Stimulated activated CD4-positive, alpha-beta T cell treated with anti-CD3 and anti-CD28 coated beads, TNF-alpha, amount 100 ng/mL, for 4 hours (primary cell): ENCODE results near the gene SOX13.
"Not testable (repeated sequence)": the region's sequence is repeated elsewhere in the genome, so short reads cannot be mapped to it uniquely, and the experiment has no call there.

Experiments
- DNase-seq, 3 experiments: peaks; one replicate each; pipeline ENCODE4 v3.0.0-alpha.2; 2020; ENCODE audit warnings: low read depth in 3 of 3

SOX13 gene

DNA sequence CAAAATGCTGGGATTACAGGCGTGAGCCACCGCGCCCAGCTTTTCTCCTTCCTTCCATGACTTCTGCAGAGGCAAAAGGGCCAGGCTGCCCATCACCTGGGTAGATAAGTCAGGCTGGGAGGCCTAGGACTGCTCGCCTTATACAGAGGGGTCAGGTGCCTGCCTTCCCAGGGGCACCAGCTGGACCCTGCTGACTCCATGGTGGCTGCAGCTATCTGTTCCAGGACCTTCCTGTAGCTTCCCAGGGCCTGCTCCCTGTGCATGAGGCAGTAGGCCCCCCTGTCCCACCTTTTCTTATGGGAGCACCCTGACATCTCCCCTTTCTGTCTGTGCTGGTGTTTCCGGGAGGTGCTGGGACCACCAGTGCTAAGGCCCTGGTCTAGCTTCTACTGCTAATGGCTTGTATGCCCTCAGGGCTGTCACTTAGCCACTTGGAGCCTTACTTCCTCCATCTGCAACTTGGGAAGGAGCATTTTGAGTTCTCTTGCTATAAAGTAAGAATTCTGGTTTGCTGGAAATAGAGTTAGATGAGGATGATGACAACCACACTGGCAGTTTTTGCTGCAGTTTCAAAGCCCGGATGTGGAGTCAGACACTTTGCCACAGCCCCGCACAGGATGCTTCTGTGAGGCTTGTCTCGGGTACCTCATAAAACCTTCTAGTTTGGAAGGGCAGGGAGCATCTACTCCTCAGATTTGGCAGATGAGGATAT is 14.4 kb downstream of the SOX13 start:
- no peak for DNase-seq

DNA sequence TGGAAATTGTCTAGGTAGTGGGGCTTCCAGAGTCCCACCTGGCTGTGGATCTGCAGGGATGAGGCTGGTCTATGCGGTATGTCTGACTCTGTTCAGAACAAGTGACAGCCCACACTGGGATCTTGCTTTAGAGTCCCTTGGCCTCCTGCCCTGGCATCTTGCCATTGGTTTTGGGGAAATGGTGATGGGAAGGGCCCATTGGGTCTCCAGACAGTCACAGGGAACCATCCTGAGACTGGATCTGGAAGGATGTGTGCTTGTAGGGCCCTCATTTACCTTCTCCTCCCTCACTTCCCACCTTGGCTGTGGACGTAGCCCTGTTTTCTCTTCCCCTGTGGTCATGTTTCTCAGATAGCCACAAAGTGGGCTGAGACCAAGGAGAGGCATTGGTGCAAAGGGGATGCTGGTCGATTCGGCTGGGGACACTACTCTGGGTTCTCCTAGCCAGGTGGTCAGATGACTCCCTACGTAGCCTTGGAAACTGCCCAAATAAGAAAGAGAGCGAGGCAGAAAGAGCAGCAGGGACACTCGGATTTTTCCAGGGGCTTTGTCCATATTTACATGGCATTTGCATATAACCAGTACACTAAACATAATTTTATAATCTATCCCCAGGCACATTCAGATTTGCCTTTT is 15.1 kb downstream of the SOX13 start:
- no peak for DNase-seq

DNA sequence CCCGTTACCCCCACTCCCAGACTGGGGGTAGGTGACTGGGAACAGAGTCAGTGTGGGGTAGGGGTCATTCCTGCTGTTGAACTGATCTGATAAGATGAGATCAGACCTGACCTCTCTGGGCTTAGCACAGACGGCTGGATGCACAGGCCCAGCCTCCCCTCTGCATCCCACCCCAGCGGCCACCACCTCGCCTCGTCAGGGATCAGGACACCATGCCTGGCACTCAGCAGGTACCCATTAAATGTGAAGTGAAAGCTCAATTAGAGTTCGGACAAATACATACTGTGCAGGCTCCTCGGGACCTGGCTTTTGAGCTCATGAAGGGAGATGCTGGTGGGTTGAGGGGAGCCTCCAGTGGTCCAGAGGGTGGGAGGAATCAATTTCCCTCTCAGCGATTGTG is 15.7 kb downstream of the SOX13 start:
- DNase-seq: no peak

DNA sequence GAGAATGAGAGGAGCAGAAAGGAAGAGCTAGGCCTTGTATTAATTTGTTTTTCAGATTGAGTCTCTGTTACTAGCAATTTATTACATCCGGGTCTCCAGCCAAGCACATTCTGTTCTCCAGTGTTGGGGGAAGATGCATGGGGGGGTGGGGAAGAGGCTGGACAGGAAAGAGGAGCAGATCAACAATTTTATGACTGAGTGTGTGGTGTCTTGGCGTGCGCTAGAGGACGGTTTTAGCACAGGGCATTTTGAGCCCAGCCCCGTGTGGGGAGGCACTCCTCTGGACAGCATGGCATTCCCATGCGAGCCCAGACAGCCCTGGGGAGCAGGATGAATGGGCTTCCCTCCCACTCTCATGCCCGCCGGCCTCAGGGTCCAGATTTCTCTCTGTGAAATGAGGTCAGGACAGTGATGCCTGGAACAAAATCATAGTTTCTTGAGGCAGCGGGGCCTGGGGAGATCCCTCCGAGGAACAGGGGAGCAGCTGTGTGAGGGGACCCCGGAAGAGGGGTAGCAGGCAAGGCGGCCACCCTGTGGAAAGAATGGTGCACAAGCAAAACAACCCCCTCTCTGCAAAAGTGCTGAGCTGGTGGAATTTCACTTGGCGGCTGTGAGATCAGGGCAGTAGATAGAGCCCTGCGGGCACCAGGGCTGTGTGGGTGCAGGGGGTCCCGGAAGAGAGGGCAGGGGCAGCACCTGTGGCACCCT is 16.3 kb downstream of the SOX13 start:
- no peak for DNase-seq

DNA sequence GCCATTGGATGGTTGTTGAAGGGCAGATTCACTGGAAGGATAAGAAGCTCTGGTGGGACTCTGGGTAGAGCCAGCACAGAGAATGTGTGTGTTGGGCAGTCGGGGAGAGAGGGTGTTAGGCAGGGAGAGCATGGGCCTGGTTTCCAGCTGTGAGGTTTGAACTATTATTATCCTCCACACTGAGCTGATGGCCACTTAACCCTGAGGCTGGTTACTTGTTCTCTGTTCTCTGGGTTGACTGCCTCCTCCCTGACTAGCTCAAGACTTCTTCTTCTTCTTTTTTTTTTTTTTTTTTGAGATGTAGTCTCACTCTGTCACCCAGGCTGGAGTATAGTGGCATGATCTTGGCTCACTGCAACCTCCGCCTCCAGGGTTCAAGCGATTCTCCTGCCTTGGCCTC is 17.2 kb downstream of the SOX13 start:
- DNase-seq: not testable (repeated sequence)

DNA sequence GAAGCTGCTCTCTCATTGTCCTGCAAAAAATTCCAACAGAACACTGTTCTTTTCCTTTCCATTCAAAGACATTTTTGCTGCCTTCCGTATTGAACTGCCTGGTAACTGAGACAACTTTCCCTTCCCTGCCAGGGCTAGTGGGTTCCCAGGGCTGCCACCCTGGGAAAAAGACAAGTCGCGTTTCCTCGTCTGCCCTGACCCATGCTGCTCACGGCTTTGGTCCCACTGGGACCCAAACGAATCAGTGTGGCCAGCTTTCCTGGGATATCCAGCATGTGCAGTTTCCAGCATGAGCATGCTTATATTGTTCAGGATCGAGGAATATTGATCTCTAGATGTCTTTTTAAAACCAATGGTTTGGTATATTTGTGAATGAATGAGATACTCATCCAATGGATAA is 18.2 kb downstream of the SOX13 start:
- no peak for DNase-seq

DNA sequence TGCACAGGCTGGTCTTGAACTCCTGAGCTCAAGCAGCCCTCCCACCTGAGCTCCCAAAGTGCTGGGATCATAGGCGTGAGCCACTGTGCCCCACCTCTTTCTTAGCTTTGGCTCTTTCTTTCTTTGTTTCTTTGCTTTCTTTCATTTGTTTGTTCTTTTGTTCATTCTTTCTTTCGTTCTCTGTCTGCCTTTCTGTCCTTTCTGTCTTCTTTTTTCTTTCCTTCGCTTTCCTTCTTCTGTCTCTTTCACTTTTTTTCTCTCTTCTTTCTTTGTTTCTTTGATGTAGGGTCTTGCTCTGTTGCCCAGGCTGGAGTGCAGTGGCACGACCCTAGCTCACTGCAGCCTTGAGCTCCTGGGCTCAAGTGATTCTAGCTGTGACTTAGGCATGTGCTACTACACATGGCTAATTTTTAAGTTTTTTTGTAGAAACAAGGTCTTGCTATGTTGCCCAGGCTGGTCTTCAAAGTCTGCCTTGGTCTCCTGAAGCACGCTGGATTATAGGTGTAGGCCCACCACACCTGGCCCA is 18.9 kb downstream of the SOX13 start:
- no peak for DNase-seq

DNA sequence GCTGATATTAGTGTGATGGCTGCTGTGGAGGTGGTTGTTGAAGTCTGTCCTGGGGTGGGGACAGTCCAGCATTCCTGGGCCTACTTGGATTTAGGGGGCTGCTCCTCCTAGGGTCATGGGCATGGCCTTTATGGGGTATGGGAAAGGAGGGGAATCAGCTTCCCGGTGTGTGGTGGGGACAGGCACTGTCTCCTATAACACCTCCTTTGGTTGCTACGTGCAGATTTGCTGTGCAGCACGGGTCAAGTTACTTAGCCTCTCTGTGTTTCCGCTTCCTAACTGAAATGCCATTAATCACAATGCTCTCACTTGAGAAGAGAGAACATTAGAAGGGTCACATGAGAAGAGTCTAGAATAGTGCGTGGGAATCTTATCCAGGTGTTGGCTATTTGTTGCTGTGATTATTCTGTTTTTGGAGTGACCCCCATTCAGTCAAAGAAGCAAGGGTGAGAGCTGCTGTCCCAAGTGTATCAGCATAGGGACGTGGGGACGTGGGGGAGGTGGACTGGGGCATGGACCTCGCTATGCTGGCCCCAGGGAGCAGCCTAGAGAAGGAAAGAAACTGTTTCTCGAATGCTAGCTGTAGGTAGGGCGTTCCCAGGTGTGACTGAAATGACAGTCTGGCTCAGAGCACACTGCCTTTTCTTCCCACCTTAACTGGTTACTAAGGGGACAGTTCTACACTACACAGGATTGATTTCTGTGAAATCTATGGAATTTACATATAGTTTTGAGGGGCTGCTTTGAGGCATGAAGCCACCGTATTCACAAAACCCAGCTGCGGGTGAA is 19.9 kb downstream of the SOX13 start:
- no peak for DNase-seq

DNA sequence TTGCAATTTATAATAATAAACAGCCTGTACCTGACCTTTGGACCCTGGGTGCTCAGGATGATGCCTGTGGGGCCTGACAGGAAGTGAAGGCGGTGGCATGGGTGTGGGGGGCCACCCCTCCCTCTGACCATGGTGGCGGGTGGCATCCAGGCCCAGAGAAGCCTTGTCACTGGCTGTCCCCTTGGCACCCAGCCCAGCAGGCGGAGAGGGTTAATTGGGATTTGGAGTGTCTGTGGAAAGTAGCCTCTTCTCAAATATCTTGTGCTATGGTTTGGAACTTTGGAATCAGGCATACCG is 20.5 kb downstream of the SOX13 start:
- DNase-seq: no peak

DNA sequence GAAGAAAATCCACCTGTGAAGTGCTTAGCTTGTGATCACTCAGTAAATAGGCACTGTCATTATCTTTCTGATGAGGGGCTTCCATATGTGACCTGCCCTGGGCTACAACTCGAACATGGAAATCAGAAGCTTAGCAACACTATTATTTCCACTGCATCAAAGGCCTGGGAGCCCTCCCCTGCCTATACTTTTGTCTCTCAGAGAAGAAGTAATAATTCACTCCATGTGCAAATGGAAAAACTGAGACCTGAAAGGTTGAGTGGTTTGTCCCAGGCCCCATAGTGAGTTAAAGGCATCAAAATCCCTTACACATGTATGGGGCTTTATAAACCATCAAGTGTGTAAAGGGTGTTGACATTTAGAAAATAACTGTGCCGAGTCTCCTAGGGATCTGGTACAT is 20.9 kb downstream of the SOX13 start:
- DNase-seq: no peak

DNA sequence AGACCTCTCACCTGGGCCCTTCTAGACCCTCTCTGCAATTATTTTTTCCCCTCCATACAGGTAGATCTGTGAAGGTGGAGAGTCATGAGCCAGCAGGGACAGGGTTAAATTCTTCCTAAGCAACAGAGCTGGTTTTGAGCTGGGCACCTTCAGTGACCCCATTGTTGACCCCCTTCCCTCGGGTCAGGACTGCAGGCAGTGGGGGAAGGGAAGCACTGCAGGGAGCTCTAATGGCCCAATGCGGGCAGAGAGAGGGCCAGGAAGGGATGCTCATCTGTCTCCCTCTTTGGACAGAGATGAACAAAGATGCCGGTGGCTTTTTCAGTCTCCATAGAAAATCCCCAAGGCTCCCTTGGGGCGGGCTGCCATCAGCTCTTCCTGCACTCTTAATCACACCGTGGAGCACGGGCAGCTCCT is 21.4 kb downstream of the SOX13 start:
- no peak for DNase-seq

DNA sequence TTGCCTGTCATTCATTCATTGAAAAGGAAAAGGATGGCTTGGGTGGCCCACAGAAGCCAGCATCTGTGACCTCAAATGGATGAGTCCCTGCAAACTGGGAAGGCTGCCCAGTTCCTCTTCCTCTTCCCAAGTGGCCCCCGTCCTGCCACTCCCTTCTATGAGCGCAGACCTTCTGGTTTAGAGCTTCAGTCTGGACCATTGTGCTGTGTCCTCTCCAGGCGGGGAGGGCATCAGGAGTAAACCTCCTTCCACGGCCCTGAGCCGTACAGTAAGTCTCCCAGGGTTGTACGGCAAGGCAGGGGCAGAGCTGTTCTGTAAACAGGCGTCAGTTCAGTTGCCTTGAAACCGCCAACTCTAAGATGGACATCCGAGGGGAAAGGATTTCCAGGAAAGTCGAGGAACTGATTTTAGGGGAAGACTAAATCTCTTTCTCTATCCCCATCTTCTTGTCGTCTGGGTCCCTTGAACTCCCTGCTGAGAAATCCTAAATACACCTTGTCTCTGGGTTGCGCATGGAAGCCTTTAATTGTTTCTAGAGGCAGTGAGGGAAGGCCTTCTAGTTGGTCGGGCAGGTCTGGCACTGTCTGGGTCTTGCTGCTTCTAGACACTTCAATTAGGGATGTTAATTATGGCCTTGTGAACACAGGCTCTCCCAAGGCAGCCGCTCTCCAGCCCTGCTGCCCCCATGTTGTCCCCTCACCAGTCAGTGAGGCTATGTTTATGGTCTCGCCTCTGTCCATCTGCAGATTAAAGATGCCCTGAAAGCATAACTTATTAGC is 22.1 kb downstream of the SOX13 start:
- DNase-seq: no peak

DNA sequence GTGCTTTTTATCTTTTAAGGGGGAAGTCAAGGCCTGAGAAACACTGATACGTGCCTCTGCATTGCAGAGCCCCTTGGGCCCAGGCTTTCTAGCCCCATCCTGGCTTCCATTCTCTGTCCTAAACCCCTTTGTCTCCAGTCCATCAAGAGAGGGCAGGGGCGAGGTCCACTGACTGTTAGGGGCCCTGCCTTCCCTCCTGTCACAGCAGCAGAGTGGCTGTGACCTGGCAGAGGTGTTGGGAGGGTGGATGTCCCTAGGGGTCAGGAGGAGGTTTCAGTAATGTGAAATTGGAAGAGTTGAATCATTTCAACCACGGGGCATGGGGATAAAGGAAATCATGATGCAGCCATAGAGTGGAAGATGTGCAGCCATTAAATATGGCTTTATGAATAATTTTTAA is 24.0 kb downstream of the SOX13 start:
- DNase-seq: no peak

DNA sequence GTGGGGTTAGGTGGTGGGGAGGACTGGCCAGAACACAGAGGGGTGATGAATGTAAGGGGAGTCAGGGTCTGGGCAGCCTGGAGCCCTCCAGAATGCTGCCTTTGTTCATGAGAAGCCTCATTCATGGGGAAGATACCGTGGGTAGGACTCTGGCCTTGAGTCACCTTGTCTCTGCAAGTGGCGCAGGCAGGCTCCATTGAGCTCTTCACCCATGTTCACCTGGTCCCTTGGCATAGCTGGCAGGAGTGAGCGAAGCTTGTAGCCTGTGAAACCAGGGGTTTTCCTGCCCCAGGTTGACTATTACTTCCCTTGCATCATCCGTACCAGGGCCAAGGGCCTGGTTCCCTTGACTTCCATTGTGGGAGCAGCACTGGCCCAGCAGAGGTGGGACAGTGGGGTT is 25.8 kb downstream of the SOX13 start:
- DNase-seq: no peak

DNA sequence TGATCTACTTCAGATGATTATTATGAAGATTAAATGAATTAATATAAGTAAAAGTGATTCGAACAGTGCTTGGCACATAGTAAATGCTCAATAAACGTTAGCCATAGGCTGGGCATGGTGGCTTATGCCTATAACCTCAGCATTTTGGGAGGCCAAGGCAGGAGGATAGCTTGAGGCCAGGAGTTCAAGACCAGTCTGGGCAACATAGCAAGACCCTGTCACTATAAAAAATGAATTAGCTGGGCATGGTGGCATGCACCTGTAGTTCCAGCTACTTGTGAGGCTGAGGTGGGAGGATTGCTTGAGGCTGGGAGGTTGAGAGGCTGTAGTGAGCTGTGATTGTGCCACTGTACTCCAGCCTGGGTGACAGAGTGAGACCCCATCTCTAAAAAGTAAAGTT is 26.8 kb downstream of the SOX13 start:
- not testable (repeated sequence) for DNase-seq

DNA sequence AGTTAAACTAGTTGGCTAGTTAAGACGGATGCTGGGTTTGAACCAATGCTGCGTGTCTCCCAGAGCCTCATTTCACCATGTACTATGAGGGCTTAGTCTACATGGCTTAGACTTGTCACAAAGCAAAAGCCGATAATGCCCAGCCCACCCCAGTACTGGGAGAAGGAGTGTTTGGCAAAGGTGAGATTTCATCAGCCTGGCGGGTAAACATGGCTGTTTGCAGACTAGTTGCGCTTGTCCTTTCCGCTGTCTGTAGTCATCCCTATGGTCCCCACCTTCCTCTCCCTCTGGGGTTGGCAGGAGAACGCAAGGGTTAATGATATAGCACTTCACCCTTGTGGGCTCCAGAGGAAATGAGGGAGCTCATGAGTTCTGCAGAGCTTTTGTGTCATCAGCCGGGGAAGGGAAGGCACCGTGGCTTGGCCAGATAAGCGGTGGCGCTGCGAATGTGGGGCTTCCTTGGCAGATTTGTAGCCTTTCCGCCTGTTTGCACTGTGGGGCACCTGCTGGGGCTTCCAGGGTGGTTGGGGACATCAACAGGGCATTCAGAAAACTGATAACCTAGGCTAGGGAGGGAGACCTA is 29.2 kb downstream of the SOX13 start:
- DNase-seq: no peak

DNA sequence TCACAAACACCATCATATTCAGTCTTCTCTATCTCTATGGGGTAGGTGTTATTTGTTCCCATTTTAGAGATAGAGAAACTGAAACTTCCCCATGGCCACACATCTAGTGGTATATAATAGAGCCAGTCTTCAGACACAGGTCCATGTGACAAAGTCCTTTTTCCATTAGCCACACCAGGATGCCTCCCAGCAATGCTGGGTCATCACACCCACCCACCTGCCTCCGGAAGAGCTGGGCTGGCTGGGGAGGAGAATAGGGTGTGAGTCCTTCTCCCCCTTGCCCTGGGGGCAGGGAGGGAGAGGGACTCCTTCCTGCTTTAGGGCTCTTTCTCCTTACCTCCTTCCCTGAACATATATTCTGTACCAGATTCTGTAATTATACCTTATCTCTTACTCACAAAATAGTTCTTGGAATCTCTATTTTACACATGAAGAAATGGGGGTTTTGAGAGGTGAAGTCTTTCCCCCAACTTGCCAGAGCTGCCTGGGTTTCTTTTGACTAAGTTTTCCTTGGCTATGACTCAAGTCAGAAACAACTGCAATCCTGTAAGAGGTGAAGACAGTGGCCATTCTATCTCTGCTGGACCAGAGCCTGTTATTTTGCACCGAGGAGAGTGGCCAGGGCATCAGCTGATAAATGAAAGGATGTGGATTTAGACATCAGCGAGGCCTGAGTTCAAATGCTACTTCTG is 30.0 kb downstream of the SOX13 start:
- no peak for DNase-seq

DNA sequence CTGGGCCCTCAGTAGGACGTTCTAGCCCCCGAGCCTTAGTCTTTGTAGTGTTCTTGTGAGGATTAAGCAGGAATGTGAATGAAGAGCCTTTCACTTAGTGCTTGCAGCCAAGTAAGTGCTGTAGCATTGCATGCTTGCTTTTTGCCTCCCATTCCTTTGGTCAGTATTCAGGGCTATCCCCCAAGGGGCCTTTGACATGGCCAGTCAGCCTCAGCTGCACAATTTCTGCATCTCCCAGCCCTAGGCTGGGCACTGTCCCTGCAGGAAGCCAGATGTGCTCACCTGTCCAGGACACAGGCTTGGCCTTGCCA is 30.5 kb downstream of the SOX13 start:
- no peak for DNase-seq

DNA sequence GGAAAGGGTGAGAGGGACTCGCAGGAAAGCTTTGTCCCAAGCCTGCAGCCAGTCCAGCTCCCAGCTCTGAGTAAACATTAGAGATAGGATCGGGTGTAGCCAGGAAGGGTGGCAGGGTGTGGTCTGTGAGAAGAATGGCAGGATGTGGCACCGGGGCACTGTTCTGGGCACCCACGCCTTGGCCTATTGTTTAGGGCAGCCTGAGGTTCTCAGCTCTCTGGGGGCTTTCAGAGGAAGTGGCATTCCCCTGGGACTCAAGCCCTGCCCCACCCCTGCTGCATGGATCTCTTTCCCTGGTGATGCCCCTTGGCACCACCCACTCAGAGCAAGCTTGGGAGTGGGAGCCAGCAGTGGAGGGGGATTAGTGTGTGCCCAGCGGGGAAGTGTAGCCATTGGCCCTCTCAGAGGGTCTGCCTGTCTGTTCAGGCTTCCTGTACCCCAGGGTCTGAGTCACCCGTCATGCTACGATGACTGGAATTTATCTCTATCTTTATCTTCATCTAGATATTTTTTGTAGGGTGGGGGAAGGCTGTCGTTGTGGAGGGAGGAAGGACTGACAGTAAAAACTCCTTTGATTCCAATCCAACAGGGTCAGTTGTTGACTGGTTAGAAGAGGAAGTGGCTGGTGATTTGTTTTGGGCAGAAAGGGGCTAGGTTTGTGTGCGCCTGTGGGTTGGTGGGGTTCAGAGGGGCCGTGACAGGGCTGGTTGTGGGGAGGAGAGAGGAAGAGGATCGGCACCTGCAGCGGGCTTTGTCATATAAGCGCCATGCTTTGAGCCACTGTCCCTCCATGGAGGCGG is 31.6 kb downstream of the SOX13 start:
- no peak for DNase-seq

DNA sequence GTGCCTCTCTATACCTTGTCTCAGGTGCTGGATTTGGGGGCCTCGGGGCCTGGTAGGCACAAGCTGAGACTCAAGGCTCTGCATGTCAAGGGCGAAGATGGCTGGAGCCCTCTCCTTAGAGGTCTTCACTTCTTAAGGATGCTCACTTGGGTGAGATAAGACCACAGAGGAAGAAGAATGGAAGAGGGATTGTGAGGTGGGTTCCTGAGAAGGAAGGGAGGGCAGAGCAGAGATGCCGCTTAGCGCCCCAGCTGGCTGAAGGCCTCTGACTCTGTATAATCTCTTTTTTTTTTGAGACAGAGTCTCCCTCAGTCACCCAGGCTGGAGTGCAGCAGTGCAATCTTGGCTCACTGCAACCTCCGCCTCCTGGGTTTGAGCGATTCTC is 32.2 kb downstream of the SOX13 start:
- no peak for DNase-seq
